ENCODE measurements around the gene ARFRP1.

The ARFRP1 gene

GRCh38 chr20:63707558-63708300, at the start of gene ARFRP1, which contains the start of gene ZGPAT:
Gene ARFRP1 (minus strand): TSS chr20:63707976. CDS start chr20:63707091, 885 bp downstream.
Gene ZGPAT (plus strand): TSS chr20:63708039. CDS start chr20:63708581, 542 bp downstream.
- DNase-seq (ENCODE audit: low read depth): peak; percentile 80

- DNase-seq (ENCODE audit: low read depth): no peak
Observed at GRCh38 chr20:63756648-63756991, 48.8 kb upstream of the ARFRP1 start.

- DNase-seq (ENCODE audit: low read depth): no peak
Observed at GRCh38 chr20:63755933-63756647, 48.3 kb upstream of the ARFRP1 start.

- DNase-seq (ENCODE audit: low read depth): no peak
Observed at GRCh38 chr20:63754008-63754407, 46.2 kb upstream of the ARFRP1 start.

GRCh38 chr20:63753381-63753780, 45.6 kb upstream of the ARFRP1 start:
- DNase-seq (ENCODE audit: low read depth): no peak

GRCh38 chr20:63752411-63753101, 44.8 kb upstream of the ARFRP1 start:
- no peak for DNase-seq (ENCODE audit: low read depth)

- no peak for DNase-seq (ENCODE audit: low read depth)
Observed at GRCh38 chr20:63751471-63752271, 43.9 kb upstream of the ARFRP1 start.

GRCh38 chr20:63750807-63751470, 43.2 kb upstream of the ARFRP1 start:
- DNase-seq (ENCODE audit: low read depth): no peak

GRCh38 chr20:63749597-63750508, 42.1 kb upstream of the ARFRP1 start:
- DNase-seq (ENCODE audit: low read depth): no peak

- no peak for DNase-seq (ENCODE audit: low read depth)
Observed at GRCh38 chr20:63748934-63749270, 41.1 kb upstream of the ARFRP1 start.

- DNase-seq (ENCODE audit: low read depth): peak; percentile 23
Observed at GRCh38 chr20:63748070-63748933, 40.5 kb upstream of the ARFRP1 start.

GRCh38 chr20:63747622-63748069, 39.9 kb upstream of the ARFRP1 start:
- no peak for DNase-seq (ENCODE audit: low read depth)

GRCh38 chr20:63746751-63747315, 39.1 kb upstream of the ARFRP1 start:
- no peak for DNase-seq (ENCODE audit: low read depth)

- no peak for DNase-seq (ENCODE audit: low read depth)
Observed at GRCh38 chr20:63745961-63746731, 38.4 kb upstream of the ARFRP1 start.

GRCh38 chr20:63745424-63745805, 37.6 kb upstream of the ARFRP1 start:
- DNase-seq (ENCODE audit: low read depth): no peak

GRCh38 chr20:63744574-63745423, 37.0 kb upstream of the ARFRP1 start:
- no peak for DNase-seq (ENCODE audit: low read depth)

- no peak for DNase-seq (ENCODE audit: low read depth)
Observed at GRCh38 chr20:63744158-63744557, 36.4 kb upstream of the ARFRP1 start.
